IPS-18a (cell line): ENCODE results near the gene TTPAL.

Experiments used
- H3K27ac ChIP-seq: one replicate; pipeline ENCODE4 v1.5.1; 2013; ENCODE audit warnings: low read length
- H3K27me3 ChIP-seq: one replicate; pipeline ENCODE4 v1.6.1; 2013; ENCODE audit warnings: mild to moderate bottlenecking, low read length; ENCODE audit not compliant: control insufficient read depth, insufficient read depth
- H3K36me3 ChIP-seq: one replicate; pipeline ENCODE4 v1.6.1; 2013; ENCODE audit warnings: low read depth, low read length; ENCODE audit not compliant: control insufficient read depth
- H3K4me1 ChIP-seq: one replicate; pipeline ENCODE4 v1.6.1; 2013; ENCODE audit warnings: low read depth, low read length; ENCODE audit not compliant: control insufficient read depth
- H3K4me3 ChIP-seq: one replicate; pipeline ENCODE4 v1.5.1; 2013; ENCODE audit warnings: low read length
- H3K9ac ChIP-seq: one replicate; pipeline ENCODE4 v1.6.1; 2013; ENCODE audit warnings: mild to moderate bottlenecking, low read length, moderate library complexity
- H3K9me3 ChIP-seq: one replicate; pipeline ENCODE4 v1.6.1; 2013; ENCODE audit warnings: low read depth, low read length; ENCODE audit not compliant: control insufficient read depth

The TTPAL gene

GRCh38 chr20:44448753-44449546, 26.7 kb upstream of the TTPAL start:
- Histone ChIP-seq H3K9me3 (no peaks in the 10 kb centered on the region), H3K27ac (no peak overlapping the region), H3K4me1 (no peaks in the 10 kb centered on the region), H3K27me3 (no peaks in the 10 kb centered on the region), H3K36me3 (no peaks in the 10 kb centered on the region), H3K9ac (no peak overlapping the region), H3K4me3 (no peak overlapping the region)

DNA sequence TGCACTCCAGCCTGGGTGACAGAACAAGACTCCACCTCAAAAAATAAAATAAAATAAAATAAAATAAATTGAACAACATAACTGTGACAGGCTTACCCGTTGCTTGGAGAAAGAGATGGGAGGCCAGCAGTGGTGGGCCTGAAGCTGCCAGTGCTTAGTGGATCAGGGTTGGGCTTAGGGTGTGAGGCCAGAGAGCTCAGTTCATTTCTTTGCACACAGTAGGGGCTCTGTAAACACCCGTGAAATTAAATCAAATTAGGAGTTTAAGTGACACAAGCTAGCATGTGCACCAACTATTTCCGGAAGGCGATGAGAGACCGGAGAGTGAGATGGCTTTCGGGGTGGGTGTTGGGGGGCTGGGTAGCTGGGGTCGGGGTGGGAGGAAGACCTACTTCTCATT, 25.8 kb upstream of the TTPAL start:
- no peak overlapping the region for H3K27ac ChIP-seq
- no peaks in the 10 kb centered on the region for H3K4me1 ChIP-seq
- no peaks in the 10 kb centered on the region for H3K36me3 ChIP-seq
- no peak overlapping the region for H3K9ac ChIP-seq
- H3K4me3 ChIP-seq: no peak overlapping the region
- no peaks in the 10 kb centered on the region for H3K9me3 ChIP-seq
- no peaks in the 10 kb centered on the region for H3K27me3 ChIP-seq

DNA sequence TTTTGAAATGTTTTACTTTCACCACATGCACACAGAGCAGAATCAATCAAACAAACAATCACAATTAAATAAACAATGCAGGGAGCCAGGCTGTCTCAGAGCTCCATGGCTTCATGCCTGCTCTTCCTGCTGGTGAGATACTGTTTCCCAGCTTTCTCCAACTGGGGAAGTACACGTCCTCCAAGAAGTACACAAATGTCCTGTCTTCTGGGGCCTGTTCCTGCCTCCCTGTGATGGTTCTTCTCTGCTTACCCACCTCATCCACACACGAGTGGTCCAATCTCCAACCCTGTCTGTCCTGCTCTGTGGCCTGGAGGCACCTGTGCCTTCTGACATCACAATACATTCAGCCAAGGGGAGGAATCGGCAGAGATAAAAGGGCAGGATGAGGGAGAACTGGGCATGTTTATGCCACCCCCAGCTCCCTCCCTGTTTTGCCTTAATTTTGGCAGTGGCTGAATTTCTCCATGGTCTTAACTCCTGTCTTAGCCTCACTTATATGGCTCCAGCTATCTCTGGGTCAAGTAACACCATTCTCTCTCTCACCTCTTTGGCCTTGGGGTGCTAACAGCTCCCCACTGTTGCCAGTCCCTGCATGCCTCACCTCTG, 25.3 kb upstream of the TTPAL start:
- Histone ChIP-seq H3K9ac (no peak overlapping the region), H3K27me3 (no peaks in the 10 kb centered on the region)

GRCh38 chr20:44450903-44451450, 24.7 kb upstream of the TTPAL start:
- H3K4me1 ChIP-seq: no peaks in the 10 kb centered on the region
- no peak overlapping the region for H3K9ac ChIP-seq
- H3K27ac ChIP-seq: no peak overlapping the region
- H3K4me3 ChIP-seq: no peak overlapping the region
- no peaks in the 10 kb centered on the region for H3K27me3 ChIP-seq
- no peaks in the 10 kb centered on the region for H3K36me3 ChIP-seq
- H3K9me3 ChIP-seq: no peaks in the 10 kb centered on the region

More for the DNA sequence above, 25.3 kb upstream of the TTPAL start:
- Histone ChIP-seq H3K9me3 (no peaks in the 10 kb centered on the region), H3K36me3 (no peaks in the 10 kb centered on the region), H3K4me3 (no peak overlapping the region), H3K4me1 (no peaks in the 10 kb centered on the region), H3K27ac (no peak overlapping the region)

DNA sequence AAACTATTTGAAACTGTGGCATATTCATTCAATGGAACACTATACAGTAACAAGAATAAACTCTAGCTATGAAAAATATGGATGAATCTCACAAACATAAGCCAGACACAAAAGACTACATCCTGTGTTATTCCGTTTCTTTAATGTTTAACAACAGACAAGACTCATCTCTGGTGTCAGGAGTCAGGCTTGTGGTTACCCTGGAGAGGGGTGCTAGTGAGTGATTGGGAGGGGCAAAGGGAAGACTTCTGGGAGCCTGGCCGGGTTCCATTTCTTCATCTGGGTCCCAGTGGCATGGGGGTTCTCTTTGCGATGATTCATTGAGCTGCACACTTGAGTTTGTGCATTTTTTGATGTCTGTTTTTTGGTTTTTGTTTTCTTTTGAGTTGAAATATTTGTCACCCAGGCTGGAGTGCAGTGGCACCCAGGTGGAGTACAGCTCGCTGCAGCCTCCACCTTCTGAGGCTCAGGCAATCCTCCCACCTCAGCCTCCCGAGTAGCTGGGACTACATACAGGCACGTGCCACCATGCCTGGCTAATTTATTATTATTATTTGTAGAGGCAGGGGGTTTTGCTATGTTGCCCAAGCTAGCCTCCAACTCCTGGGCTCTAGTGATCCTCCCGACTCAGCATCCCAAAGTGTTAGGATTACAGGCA, 21.2 kb upstream of the TTPAL start:
- Histone ChIP-seq H3K4me3 (no peak overlapping the region), H3K4me1 (no peaks in the 10 kb centered on the region), H3K27me3 (no peaks in the 10 kb centered on the region), H3K9ac (no peak overlapping the region), H3K36me3 (no peaks in the 10 kb centered on the region), H3K9me3 (no peaks in the 10 kb centered on the region), H3K27ac (no peak overlapping the region)

DNA sequence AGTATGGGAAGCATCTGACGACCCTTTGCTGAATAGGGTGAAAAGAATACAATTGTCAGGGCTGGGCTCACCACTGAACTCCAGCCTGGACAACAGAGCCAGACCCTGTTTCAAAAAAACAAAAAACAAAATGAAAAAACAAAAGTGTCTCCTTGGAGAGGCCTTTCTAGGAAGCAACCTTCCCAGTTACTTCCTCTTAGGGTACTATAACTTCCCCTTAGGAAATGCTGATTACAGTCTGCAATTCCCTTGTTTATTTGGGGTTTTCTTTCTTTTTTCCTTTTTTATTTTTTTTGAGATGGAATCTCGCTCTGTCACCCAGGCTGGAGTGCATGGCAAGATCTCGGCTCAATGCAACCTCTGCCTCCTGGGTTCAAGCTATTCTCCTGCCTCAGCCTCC, 20.5 kb upstream of the TTPAL start:
- no peak overlapping the region for H3K9ac ChIP-seq
- no peaks in the 10 kb centered on the region for H3K36me3 ChIP-seq
- no peaks in the 10 kb centered on the region for H3K4me1 ChIP-seq
- H3K27me3 ChIP-seq: no peaks in the 10 kb centered on the region
- no peak overlapping the region for H3K4me3 ChIP-seq
- H3K27ac ChIP-seq: no peak overlapping the region
- no peaks in the 10 kb centered on the region for H3K9me3 ChIP-seq

- H3K36me3 ChIP-seq: no peaks in the 10 kb centered on the region
- no peaks in the 10 kb centered on the region for H3K27me3 ChIP-seq
- H3K4me3 ChIP-seq: no peak overlapping the region
- H3K9ac ChIP-seq: no peak overlapping the region
- peaks cover 6% of the 10 kb centered on the region for H3K4me1 ChIP-seq
- no peaks in the 10 kb centered on the region for H3K9me3 ChIP-seq
- H3K27ac ChIP-seq: no peak overlapping the region
Observed at GRCh38 chr20:44456611-44457010, 19.1 kb upstream of the TTPAL start.

- Histone ChIP-seq H3K27ac (no peak overlapping the region), H3K36me3 (no peaks in the 10 kb centered on the region), H3K4me3 (no peak overlapping the region), H3K9ac (no peak overlapping the region), H3K4me1 (peaks cover 6% of the 10 kb centered on the region), H3K27me3 (no peaks in the 10 kb centered on the region), H3K9me3 (no peaks in the 10 kb centered on the region)
Observed at GRCh38 chr20:44457016-44457415, 18.7 kb upstream of the TTPAL start.

DNA sequence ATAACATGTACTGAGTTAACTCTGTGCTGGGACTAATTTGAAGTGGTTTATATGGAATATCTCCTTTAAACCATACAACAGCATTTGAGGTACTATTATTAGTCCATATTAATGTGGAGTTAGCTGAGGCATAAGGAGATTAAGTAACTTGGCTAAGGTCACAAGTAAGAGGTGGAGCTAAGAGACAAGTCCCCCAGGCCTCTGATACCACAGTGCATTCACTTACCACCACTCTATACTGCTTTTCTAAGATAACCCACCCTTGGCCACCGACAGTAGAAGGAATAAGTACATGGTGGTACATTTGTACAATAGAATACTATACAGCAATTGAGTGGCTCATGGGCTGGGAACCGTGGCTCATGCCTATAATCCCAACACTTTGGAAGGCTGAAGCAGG, 16.4 kb upstream of the TTPAL start:
- Histone ChIP-seq H3K9me3 (no peaks in the 10 kb centered on the region), H3K36me3 (no peaks in the 10 kb centered on the region), H3K27me3 (no peaks in the 10 kb centered on the region), H3K27ac (no peak overlapping the region), H3K4me1 (peaks cover 6% of the 10 kb centered on the region), H3K9ac (no peak overlapping the region), H3K4me3 (no peak overlapping the region)

DNA sequence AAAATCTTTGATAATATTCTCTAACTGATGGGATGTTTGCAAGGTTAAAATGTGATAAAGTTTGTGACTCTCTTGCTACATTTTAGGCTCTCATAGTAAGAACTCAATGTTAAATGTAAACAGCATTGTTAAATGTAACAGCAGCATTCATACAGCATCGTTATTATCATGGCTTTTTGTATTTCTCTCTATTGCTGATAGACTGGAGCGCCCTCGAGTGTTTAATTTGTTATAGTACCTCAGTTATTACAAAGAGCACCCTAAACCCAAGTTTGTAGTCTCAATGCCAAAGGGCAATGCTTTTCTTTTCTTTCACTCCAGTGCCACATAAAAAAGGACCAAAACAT, 14.9 kb upstream of the TTPAL start:
- H3K9me3 ChIP-seq: no peaks in the 10 kb centered on the region
- no peaks in the 10 kb centered on the region for H3K36me3 ChIP-seq
- no peaks in the 10 kb centered on the region for H3K27me3 ChIP-seq
- H3K4me3 ChIP-seq: no peak overlapping the region
- peaks cover 6% of the 10 kb centered on the region for H3K4me1 ChIP-seq
- no peak overlapping the region for H3K9ac ChIP-seq
- no peak overlapping the region for H3K27ac ChIP-seq

DNA sequence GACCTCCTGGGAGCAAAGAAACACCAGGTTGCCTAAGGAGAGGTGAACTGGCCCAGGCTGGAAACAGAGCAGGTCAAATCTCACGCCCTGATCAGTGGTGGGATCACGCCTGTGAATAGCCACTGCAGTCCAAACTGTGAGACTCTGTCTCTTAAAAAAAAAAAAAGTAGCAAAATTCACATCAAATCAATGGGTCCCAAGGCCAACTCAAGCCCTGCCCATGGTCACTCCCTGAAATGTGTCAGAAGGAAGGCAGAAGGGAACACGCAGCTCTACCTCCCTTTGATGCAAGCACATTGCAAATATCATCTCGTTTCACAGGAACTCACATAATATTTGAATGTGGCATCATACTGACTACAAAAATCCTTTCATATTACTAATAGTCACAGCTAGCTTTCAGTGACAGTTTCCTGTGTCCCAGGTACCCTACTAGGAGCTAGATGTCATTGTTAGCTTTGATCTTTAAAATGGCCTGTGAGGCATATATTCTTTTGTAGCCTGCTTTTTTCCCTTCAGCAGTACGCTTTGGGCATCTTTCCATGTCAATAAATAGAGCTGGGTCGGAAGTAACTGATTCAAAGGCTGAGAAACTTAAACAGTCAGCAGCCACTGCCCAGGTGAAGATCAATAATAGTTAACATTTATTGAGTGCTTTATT, 14.4 kb upstream of the TTPAL start:
- Histone ChIP-seq H3K4me3 (no peak overlapping the region), H3K9me3 (no peaks in the 10 kb centered on the region), H3K4me1 (peaks cover 6% of the 10 kb centered on the region), H3K27ac (no peak overlapping the region), H3K9ac (no peak overlapping the region), H3K27me3 (no peaks in the 10 kb centered on the region), H3K36me3 (no peaks in the 10 kb centered on the region)
